Posterior vena cava (tissue), 2 donors: ENCODE results near the gene OPRD1. TPM values are rescaled to one million over a fixed set of nuclear protein-coding genes. Genes with fewer than 3 reads are reported as not detected.

ENCODE experiments used
- total RNA-seq, 2 donors: library from RNA; stranded (reverse); fragmentation: NEBNext Ultra II Directional; extraction: Animal tissue kit (Norgen Biotek cat#: 25700); gene quantifications; one replicate each; pipeline ENCODE4 v1.2.1, GENCODE V29; 2021
- donor health status: DM: yes; HTN: yes; CAD: no.
- donor health status: DM: yes; HTN: yes; CAD: no.

Gene OPRD1
- total RNA-seq, 2 donors from 2014 or later: not detected

Other genes starting within 250 kb of the OPRD1 start
- gene RAB42, start 219.9 kb upstream of the OPRD1 start, total RNA-seq: 1 to 10 TPM; 3.5 to 4.2 TPM
- gene TAF12, start 169.1 kb upstream of the OPRD1 start, total RNA-seq: 10 to 100 TPM; 14.9 to 16.5 TPM
- not detected for gene RNU11, start 163.6 kb upstream of the OPRD1 start, total RNA-seq
- gene GMEB1, start 143.4 kb upstream of the OPRD1 start, total RNA-seq: 10 to 100 TPM in 1 of 2 donors, 1 to 10 TPM in 1; 8.7 to 10.6 TPM
- 10 to 100 TPM; 37.2 to 38.5 TPM for gene YTHDF2, start 75.2 kb upstream of the OPRD1 start, total RNA-seq
- 10 to 100 TPM; 16.6 to 21.7 TPM for gene EPB41, start 102.4 kb downstream of the OPRD1 start, total RNA-seq